Activated effector memory CD4-positive, alpha-beta T cell treated with Interleukin-2 at 50 U/mL for 16 hours (primary cell): ENCODE results near the gene GLYR1.
A peak's percentile ranks its signal among the peaks of the same experiment; 100 is the strongest.

Experiments
- DNase-seq: peaks from one replicate; pipeline ENCODE4 v3.0.0-alpha.2; 2020

The GLYR1 gene

GRCh38 chr16:4846503-4846900 lies 586 bp downstream of the GLYR1 start:
- DNase-seq = peak; percentile 1

DNA sequence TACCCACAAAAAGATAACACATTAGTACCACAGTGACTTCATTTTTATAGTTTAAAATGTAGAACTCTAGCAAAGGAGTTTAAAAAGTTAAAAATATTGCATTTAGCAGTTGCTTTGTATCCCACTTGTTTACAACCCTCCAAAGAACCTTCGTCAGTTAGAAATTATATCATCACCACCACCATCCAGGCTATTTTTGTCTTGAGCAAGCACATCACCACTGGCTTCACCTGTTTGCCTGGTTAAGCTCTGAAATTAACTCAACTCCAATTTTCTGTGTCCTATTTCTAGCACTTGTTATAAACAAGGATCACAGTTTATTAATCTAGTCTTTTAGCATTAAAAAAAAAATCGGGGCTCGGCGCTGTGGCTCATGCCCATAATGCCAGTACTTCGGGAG lies 6.1 kb downstream of the GLYR1 start:
- no peak for DNase-seq

- no peak for DNase-seq
These were observed 7.1 kb downstream of the GLYR1 start for GRCh38 chr16:4839942-4840341.

- no peak for DNase-seq
These were observed 9.2 kb downstream of the GLYR1 start for GRCh38 chr16:4837733-4838501.

DNA sequence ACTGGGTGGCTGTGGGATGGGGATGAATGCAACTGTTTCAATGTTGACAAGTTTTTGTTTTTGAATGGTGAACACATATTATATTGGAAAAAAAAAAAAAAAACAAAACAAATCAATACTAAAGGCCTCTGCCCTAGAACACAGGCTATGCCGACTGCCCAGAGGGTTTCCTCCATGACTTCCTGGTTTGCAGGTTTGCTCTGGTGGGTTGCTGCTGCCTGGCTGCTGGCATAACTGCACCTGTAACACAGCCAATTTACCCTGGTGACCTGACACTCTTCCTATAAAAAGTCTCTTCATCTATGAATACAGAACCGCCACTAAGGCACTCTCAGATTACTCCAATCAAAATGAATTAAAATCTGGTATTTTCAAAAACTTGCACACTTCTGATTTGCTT lies 10.4 kb downstream of the GLYR1 start:
- DNase-seq = no peak

DNA sequence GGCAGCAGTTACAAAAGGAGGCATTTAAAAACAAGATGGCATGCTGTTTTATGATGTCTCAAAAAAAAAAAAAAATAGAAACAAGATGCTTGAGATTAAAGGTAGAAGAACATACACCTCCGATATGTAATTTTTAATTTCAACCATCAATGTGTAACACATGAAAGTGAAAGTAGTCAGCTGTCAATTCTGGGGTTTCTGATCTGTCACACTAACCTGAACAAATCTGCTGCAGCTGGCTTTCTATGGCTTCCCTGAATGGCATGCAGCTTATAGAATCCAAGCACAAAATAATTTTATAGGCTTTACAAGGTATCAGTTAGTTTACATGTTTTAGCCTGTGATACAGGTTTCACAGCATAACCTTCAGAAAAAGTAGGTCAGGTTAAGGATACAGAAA lies 13.5 kb downstream of the GLYR1 start:
- DNase-seq = no peak

- DNase-seq = no peak
These were observed 14.3 kb downstream of the GLYR1 start for GRCh38 chr16:4832698-4833343.

- DNase-seq = no peak
These were observed 15.5 kb downstream of the GLYR1 start for GRCh38 chr16:4831616-4832015.

DNA sequence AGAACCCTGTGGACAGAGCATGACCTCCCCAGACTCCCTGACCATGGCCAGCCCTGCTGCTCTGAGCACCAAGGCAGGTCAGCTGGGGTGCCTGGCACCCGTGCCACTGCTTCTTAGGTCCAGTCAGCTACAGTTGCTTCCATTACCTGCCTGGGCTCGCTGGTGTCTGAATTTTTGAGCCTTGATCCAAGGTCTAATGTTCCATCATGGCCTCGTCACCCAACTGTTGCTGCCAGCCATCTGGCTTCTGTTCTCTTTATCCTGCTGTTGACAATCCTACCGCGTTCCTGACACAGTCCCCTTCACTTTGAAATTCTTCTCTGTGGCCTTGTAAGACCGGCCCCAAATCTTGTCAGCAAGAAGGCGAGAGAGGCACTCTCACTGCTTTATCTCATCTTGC lies 16.7 kb downstream of the GLYR1 start:
- DNase-seq = no peak

DNA sequence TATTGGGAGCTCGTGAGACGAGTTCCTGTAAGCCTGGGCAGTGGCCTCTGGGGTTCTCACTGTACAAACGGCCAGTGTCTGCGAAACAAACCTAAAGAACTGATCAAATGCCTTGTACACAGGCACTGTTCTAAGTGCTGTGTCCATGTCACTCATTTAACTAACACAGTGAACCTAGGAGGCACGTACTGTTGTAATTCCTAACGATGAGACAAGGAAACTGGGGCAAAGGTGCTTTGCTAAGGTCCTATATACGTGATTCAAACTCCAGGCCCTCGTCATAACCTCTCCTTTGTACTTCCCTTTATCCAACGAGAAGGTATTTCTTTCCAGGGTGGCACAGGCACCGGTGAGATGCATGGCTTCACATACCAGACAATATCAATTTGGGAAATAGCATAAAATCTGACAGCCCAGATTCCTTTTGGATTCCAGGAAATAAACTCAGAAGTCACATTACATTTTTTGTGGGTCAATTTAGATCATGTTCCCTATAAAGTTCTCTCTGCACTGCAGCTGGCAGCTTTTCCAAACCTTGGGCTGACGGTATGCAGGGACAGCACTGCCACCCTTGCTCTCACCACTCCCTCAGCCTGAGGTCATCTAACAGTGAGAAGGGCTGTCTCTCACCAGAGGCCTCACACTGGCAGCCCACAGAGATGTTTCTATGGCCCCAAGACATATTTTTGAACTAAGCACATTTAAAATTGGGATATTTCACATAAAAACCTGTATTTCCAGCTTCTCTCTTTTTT lies 18.3 kb downstream of the GLYR1 start:
- no peak for DNase-seq

DNA sequence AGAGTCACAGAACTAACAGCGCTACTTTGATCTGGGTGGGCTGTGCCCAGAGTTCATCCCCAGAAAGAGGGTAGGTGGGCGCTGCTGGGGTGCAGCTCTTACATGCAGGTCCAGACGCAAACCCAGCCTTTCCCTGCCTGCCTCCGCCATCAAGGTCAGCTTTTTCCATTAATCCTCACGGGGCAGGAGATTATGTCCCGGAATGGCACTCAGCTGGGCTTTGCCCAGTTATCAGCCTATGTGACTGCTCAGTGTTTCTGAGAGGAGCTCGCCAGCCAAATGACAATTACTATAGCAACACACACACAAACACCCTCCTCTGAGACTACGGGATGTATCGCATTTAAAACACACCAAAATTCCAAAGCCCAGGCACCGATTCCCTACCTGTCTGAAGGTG lies 20.1 kb downstream of the GLYR1 start:
- DNase-seq = no peak

- DNase-seq = no peak
These were observed 20.6 kb downstream of the GLYR1 start for GRCh38 chr16:4826526-4826925.

GRCh38 chr16:4825196-4825595 lies 21.9 kb downstream of the GLYR1 start:
- no peak for DNase-seq

- no peak for DNase-seq
These were observed 26.4 kb downstream of the GLYR1 start for GRCh38 chr16:4820652-4821051.

DNA sequence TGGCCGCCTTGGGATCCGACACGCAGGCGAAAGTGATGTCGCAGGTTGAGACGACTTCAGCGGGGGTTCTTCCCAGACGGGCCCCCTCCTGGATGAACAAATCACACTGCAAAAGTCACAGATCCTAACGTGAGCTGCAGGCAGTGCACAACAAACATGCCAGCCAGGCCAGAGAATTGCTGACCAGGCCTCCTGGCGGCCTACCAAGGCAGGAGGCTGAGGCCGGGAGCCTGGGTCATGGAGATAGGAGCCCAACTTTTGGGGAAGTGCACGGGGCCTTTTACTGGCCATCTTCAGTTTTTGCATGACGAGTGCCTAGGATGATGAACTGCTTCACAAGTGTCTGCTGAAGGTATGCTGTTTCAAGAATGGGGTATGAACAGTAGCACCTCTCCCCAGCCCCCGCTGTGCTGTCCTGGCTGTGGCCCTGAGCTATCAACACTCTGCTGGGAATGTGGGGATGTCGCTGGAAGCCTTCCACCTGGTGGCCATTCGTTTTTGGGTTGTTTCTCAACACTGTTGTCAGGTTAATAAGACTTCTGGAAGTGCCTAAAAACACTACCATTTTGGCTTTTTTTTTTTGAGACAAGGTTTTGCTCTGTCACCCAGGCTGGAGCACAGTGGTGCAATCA lies 32.4 kb downstream of the GLYR1 start:
- no peak for DNase-seq

- DNase-seq = no peak
These were observed 33.0 kb downstream of the GLYR1 start for GRCh38 chr16:4814046-4814445.

DNA sequence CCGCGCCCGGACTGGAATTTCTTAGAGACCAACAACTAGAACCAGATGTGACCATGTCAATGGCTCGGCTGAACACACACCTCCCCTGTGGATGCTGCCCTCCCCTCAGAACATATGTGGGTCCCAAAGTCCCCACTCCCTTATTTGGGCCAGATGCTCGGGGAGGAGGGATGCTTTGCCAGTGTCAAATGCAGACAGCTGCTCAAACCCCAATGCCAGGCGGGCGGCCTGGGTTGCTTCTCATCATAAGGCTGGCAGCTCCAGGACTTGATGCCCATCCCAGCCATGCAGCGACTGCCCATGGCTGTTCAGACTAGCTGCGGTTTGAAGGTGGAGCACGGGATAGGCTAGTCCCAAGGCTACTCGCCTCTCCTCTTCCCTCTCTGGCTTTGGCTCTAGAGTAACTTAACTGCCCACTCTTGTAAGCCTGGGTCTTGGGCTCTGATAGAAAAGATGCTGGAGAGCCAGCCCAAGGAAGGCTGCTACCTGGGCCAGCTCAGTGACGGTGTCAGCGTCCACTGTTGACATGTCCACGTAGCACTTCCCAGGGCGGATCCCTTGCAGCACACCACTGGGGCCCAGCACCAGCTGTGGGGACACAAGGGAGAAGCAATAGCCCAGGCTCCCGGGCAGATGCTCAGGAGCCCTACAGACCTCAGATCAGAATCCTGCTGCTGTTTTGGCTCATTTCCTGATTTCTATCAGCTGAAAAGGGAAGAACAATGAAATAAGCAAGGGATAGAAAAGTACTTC lies 33.7 kb downstream of the GLYR1 start:
- DNase-seq = no peak

DNA sequence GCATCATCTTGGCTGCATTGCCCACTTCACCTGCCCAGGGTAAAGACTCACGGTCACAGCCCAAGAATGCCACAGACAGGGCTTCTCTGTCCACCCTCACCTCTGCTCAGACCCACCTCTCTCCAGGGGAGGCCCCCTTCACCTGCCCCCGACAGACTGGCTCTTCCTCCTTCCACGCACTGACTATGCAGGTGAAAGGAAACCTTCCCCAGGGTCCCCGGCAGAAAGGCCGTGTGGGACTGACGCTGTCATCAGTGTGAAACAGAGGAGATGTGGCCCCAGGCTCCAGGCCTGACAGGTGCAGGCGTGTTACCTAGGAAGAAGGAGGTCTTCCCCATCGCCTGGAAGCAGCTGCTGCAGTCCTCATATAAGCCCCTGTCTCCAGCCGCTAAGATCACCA lies 35.3 kb downstream of the GLYR1 start:
- no peak for DNase-seq

DNA sequence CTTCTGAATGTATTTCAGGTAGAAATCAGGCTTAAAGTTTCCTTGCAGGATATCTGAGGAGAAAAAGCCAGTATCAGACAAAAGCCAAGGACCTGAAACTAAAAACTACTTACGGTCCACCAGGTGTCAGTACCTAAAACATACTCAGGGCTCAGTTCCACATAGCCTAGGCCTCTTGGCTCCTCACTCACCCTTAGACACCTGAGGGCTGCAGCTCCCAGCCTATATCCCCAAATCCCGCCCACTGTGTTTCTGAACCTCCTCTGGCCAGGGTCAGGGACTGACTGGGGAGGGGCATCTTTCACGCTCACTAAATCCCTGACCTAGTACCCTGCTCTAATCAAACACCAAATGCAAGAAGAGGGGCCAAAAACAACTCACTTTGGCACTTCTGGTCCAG lies 35.8 kb downstream of the GLYR1 start:
- DNase-seq = no peak

DNA sequence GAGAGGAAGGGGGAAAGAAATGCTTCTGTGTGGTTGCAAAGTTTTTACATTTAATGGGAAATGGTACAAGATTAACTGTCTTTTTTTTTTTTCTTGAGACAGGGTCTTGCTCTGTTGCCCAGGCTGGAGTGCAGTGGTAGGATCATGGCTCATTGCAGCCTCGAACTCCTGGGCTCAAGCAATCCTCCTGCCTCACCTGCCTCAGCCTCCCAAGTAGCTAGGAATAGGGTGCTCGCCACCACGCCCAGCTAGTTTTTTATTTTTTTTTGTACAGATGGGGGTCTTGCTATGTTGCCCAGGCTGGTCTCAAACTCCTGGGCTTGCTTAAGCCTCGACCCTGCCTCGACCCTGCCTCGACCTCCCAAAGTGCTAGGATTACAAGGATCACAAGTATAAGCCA lies 40.8 kb downstream of the GLYR1 start:
- DNase-seq = no peak

DNA sequence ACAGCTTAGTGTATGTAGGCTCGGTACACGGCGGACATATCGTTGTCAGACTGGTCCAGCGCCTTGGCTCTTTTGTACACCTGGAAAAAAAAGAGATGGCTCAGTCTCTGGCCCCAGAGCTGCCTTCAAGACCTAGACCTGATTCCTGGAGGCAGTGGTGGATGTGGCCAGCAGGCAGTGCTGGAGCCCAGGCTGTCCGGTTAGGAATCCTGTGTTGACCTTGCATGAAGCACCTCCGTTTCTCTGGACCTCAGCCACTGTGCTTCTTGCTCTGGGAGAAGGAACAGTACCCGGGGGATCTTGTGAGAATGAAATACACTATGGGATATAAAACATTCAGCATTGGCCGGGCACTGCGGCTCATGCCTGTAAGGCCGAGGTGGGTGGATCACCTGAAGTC lies 41.9 kb downstream of the GLYR1 start:
- no peak for DNase-seq

- DNase-seq = no peak
These were observed 43.0 kb downstream of the GLYR1 start for GRCh38 chr16:4803898-4804762.
